GM21528 (cell line): Measurements from ENCODE around the gene SFTPA1.
"Not testable (repeated sequence)": the region's sequence is repeated elsewhere in the genome, so short reads cannot be mapped to it uniquely, and the experiment has no call there.

Source experiments
- ATAC-seq: cut with Tn5 transposase; IDR thresholded peaks from one replicate; pipeline ENCODE4 v1.9.1; 2021; ENCODE audit warnings: mild to moderate bottlenecking, moderate library complexity; ENCODE audit not compliant: unreplicated experiment, low FRiP score

The SFTPA1 gene

DNA sequence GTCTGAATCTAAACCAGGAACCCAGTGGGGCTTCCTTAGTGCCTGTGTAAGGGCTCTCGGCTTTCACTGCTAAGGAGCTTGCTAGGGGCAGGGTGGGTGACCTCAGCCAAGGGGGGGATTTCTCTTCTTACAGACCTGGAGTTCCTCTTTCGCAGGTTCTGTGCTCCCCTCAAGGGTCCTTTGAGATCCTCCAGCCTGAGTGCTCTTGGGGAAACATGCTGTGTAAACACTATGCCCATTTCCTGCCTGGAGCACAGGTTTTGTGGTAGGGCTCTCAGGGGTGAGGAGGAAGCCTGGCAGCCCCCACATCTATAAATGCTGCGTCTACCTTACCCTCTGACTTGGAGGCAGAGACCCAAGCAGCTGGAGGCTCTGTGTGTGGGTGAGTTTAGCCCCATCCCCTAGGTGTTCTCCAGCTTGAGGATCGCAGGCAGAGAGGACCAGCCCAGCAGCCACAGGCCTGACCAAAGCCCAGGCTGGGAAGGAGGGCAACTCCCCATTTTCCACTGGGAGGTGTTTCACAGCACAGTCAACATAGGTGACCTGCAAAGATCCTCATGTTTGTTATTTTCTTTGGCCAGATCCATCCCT lies at the start of gene SFTPA1:
SFTPA1 (plus strand) TSS at position 339 of the 591 bp plus-strand sequence. CDS start 887 bp downstream, outside the sequence.
- no peak for ATAC-seq

DNA sequence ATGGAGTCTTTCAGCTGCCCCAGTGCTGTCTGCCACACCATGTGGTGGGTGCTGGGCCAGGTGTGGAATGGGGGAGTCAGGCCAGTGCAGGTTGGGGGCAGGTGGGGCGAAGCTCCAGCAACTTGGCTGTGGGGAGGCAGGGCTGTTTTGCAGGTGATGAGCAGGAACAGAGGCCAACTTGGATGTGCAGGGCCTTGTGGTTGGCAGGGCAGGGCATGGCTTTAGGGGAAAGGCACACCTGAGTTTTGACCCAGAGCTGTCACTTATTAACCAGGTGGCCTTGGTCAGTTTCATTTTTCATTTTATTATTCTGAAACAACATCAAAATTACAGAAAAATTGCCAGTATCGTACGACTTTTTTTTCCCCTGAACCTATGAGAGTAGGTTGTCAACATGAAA lies 49.5 kb upstream of the SFTPA1 start:
- no peak for ATAC-seq

DNA sequence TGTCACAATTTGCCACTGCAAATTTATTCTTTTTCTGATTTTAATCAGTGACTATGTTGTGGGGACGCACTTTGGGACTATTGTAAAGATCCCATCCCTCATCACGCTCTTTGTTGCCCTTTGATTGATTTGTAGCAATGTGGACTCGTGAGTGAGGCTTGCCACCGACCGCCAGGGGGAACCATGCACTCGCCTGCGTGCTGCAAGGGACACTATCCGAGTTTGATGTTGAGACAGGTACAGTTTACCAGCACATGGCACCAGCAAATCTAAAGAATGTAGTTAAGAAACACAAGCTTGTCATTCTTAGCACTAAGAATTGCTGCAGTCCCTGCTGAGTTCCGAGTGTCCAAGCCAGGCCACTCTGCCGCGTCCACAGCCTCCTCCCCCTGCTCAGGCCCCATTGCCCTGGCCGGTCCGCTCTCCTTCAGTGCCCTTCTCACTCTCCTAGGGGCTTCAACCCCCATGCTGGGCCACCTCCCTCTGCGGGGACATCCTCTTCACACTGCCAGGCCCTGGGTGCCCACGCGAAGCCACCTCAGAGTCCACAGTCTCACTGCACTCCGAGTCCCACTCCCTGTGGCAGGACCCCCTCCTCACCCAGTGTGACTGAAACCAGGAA lies 48.5 kb upstream of the SFTPA1 start:
- no peak for ATAC-seq

DNA sequence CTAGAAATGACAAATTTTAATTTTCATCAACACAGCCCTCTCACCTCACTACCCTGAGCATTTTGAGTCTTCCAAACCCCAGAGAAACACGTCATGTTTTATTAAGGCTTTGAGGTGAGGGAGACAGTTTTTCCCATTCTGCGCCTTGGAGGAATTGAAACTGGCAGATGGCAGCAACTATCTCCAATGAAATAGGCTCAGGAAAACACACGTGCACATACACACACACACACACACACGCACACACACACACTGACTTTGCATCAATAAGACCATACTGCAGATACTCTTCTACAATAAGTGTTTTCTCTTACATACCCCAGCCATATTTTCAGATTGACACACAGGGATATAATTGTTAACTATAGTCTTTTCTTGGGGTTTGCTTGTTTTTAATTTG lies 47.3 kb upstream of the SFTPA1 start:
- ATAC-seq = no peak

DNA sequence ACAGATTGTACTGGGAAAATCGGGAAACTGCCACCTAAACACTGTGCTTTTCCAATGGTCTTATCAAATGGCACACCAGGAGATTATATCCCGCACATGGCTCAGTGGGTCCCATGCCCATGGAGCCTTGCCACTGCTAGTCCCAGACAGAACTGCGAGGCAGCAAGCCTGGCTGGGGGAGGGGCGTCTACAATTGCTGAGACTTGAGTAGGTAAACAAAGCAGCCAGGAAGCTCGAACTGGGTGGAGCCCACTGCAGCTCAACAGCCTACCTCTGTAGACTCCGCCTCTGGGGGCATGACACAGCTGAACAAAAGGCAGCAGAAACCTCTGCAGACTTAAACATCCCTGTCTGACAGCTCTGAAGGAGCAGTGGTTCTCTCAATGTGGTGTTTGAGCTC lies 40.1 kb upstream of the SFTPA1 start:
- ATAC-seq = not testable (repeated sequence)

DNA sequence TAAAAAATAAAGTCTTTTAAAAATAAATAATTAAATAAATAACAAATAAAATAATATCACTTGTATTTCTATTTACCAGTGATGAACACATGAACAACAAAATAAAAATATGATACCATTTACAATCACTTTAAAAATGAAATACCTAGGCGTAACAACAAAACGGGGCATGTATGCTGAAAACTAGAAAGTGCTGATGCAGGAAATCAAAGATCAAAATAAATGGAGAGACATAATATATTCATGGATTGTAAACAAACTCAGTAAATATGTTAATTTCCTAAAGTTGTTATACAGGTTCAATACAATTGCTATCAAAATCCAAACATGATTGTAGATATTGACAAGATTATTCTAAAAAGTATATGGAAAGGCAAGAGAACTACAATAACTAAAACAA lies 31.4 kb upstream of the SFTPA1 start:
- ATAC-seq = no peak

DNA sequence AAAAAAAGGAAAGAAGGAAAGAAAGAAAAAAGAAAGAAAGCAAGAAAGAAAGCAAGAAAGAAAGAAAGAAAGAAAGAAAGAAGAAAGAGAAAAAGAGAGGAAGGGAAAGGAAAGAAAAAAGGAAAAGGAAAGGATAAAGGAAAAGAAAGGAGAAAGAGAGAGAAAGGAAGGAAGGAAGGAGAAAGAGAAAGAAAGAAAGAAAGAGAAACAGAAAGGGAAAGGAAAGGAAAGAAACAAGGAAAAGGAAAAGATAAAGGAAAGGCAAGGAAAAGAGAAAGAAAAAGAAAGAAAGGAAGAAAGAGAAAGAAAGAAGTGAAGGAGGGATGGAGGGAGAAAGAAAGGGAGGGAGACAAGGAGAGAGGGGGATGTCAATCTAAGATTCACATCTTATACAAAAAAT lies 29.7 kb upstream of the SFTPA1 start:
- no peak for ATAC-seq

DNA sequence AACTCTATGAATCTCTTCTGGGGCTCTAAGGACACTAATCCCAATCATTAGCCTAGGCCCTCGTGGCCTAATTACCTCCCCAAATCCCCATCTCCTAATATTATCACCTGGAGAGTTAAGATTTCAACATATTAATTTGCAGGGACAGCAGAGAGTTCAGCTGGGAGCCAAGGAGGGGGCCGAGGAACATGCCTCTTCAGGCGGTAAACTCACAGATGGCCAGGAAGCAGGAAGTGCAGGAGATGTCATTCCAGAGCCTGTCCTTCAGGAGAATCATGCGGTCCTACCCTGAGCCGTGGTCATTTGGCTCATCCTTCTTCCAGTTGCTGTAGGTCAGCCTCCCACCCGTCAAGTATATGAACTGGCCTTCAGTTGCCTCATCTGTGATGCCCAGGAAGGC lies 28.6 kb upstream of the SFTPA1 start:
- ATAC-seq = no peak

DNA sequence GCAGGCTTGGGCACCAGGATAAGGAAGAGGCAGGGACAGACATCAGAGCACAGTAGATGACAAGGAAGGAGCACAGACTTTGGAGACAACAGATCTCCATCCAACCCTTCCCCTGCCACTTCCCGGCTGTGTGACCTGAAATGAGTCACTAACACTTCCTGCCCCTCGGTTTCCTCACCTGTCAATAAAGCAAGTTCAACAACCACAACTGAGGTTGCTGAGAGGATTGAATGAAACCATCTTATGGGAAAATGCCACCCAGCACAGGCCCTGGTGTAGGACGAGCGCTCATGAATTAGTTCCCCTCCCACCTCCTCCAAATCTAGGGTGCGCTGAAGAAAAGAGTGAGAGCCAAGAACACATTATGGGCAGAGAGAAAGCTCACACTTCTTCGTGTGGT lies 27.8 kb upstream of the SFTPA1 start:
- not testable (repeated sequence) for ATAC-seq

DNA sequence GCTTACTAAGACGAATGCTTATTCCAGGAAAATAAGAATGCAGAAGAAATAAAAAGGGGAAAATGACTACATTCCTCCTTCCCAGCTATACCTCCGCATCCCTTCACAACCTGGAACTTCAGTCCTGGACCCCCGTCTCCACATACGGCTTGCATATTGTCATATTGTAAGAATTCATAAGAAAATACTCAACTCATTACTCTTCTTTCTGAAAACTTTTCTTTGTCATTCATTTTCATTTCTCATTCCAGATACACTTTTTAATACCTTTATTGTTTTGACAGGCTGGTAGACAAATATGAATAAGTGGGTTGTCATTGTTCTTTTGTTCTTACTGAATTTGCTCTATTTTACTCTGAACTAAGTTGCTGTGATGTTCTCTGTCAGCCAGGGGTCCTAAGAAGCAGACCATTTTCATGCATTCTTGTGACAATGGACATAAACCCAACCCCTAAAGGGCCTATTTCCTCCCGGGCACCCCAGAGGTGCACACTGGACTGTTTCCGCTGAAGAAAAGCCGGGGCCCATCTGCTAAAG lies 27.2 kb upstream of the SFTPA1 start:
- no peak for ATAC-seq

DNA sequence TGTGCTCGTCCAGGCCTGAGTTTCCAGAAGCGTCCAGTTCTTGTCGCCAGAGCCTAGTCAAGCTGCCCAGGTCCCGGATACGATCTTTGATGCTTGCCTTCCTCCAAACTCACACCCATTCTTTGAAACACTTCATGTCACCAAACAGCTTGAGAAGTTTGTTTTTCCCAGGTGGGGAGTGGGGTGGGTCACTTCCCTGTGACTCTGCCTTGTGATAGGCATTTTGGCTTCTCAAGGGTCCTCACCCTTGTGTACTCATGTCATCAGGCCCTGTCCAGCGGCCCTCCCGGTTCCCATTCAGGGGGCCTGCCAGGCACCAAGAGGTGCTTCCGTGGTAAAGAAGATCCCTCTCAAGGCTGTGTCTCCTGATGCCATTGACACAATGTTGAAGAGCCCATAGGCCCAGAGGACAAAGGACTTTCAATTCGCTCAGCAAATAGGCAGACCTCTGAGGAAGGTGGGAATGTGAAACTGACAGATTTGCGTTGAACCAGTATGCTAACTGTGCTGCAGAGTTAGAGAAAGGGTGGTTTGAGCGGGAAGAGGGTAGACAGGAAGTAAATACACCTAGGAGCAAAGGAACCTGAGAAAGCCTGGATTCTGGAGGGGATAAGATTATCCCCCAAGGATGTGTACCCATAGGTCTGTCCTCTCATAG lies 24.7 kb upstream of the SFTPA1 start:
- ATAC-seq = no peak

DNA sequence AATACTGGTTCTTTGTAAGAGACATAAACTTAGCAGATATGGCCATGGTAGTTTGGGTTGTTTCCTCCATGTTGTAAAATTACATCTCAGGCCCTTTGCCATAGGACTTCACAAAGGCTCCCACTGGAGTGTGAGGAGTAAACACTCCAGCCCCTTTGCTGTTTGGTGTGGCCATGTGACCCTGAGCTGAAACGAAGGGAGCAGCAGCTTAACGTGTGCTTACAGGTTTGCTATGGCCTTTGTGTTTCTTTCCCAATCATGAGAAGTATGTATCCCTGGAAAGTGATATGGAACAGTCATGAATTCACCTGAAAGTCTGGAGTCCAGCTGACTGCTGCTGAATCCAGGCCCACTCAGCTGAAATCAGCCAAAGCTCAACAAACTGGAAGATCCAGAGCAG lies 23.8 kb upstream of the SFTPA1 start:
- ATAC-seq = no peak

DNA sequence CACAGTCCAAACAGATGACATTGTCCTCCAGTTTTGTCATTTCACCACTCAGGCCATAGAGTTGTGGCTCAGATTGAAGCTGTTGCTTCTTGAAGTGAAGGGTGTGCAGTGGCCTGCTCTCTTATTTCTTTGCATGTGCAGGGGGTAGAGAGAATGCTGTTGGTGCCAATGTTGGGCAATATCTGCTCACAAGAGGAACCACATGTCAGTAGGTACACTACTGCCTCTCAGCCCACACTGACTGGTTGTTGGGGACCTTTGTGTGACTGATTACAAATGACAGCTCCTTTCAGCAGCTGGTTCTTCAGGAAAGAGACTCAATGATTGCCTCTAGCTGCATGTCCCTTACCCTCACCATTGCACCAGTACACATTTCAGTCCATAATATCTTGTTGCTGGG lies 21.9 kb upstream of the SFTPA1 start:
- ATAC-seq = no peak

DNA sequence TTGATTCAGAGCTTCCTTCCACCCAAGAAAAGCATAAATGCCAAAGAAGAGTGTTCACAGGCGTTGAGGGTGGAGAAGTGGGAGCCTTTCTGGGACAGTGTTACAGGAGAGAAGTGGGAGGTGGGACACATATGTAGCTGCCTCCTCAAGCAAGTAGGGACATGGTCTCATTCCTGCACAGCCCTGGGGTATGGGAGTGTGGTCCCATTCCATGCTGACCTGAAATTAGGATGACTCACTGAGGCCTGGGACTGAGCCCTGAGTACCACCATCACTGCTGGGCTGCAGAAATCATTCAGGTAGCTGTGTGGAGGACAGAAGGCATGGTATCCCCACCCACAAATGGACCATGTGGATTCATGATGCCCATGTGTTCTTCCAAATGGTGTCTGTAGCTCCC lies 17.4 kb upstream of the SFTPA1 start:
- ATAC-seq = no peak

DNA sequence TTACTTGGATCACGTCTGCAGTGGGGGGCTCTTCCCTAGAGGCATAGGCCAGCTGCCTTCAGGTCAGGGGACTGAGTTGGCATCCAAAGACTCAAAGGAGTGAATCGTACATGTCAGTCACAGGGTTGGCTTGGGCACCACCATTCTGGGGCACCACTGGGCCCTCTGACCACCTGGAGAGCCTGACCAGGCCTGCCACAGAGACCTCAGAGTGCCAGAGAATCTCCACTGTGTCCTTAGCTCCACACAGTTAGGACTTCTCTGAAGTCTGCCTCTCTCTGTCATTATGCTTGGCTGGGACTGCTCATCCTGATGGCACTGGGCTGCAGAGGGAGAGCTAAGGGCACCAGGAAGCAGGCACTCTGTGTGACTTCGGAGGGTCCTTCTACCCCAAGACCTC lies 16.2 kb upstream of the SFTPA1 start:
- not testable (repeated sequence) for ATAC-seq

DNA sequence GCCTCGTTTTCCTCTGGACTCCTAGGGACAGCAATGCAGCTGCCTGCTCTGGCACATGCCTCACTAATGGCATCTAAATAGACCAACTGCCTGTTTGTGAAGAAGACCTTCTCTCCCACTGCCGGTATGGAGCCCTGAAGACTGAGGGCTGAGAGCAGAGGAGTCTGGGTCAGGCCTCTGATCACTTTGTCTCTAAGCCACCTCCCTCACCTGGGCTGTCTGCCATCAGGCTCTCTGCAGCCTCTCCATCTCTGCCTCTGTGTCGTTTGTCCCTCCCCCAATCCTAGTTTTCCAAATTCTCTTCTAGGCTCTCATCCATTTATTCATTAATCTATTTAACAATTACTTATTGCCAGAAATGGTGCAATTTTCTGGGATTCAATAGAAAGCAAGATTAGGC lies 15.2 kb upstream of the SFTPA1 start:
- ATAC-seq = no peak

DNA sequence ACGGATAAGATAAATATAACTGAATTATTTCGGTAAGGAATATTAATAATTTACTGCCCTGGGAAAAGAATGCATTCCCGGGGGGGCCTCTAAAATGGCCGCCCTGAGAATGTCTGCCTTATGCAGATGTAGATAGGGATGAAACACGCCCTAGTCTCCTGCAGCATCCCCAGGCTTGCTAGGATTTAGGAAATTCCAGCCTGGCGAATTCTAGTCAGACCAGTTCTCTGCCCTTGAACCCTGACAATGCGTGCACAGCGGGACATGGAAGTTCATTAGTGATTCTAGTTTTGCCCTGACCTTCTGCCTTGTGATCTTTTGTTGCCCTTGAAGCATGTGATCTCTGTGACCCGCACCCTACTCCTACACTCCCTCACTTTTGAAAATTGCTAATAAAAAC lies 11.1 kb upstream of the SFTPA1 start:
- not testable (repeated sequence) for ATAC-seq

DNA sequence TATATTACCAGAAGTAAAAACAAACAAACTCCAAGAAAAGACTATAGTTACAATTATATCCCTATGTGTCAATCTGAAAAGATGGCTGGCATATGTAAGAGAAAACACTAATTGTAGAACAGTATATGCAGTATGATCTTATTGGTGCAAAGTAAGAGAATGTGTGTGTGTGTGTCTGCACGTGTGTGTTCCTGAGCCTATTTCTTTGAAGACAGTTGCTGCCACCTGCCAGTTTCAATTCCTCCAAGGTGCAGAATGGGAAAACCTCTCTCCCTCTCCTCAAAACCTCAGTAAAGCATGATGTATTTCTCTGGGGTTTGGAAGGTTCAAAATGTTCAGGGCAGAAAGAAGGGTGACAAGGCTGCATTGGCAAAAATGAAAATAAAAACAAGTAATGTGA lies 8.8 kb upstream of the SFTPA1 start:
- no peak for ATAC-seq

DNA sequence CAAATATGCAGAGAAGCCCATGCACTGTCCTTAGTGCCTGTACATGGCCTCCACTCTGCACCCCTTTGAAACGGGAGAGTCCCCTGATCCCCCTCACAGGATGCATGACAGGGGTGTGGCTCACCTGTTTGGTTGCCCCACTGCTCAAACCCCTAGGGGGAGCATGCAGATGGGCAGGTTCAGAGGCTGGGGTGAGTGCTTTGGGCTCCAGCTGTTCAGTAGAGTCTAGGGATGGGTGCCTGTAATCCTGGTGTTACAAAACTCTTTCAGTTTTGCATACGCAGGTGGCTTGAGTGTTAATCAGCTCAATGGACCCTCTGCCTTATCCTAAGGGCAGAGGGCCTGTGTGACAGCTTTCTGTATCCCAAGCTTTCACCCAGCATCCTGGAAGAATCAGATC lies 7.8 kb upstream of the SFTPA1 start:
- ATAC-seq = no peak

DNA sequence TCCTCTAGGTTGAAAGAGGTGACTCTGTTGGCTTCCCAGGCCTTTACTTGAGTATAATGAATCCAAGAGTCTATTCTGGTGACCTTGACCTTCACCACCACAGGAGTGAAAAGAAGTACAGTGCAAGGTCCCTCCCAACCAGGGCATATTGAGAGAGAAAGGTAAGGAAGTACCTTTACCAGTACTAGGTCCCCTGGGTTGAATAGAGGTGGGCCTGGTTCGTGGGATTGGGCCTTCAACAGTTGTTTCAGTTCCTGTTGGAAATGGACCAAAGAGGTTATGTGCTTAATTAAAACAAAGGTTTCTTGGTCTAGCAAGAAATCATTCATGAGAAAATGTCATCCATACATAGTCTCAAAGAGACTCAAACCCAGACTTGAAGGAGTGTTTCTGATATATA lies 6.4 kb upstream of the SFTPA1 start:
- no peak for ATAC-seq

DNA sequence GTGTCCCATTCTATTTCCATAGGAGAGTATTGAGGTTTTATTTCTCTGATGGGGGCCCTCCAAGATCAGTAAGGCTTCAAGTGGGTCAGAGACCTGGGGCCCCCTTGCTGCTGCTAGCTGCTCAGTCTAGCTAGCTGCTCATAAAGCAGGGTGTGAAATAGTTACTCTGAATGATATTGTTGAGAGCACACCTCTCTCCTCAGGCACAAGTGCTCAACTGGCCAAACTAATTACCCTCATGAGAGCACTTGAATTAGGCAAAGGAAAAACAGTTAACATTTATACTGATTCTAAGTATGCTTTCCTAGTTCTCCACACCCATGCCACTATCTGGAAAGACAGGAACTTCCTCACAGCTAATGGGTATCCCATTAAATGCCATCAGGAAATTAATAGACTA lies 5.4 kb upstream of the SFTPA1 start:
- ATAC-seq = no peak
